Measurements from ENCODE around the gene KLF16. TPM values are rescaled to one million over a fixed set of nuclear protein-coding genes. Genes with fewer than 3 reads are reported as not detected.

The KLF16 gene
- 7.4 and 14.1 TPM in 2 replicates for total RNA-seq

DNA sequence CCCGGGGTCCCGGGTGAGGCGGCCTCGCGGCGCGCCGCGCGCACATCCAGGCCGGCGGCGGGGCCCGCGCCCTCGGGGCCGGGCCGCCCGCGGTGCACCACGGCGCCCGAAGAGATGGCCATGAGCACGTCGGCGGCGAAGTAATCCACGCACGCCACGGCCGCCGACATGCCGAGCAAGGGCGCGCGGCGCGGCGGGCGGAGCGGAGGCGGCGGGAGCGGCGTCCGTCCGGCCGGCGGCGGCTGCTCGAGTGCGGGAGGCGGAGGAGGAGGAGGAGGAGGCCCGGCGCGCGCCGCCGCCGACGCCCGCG is at the start of gene KLF16:
KLF16 (minus strand) TSS at position 252 of the 310 bp plus-strand sequence; CDS start at position 170, 82 bp downstream.

DNA sequence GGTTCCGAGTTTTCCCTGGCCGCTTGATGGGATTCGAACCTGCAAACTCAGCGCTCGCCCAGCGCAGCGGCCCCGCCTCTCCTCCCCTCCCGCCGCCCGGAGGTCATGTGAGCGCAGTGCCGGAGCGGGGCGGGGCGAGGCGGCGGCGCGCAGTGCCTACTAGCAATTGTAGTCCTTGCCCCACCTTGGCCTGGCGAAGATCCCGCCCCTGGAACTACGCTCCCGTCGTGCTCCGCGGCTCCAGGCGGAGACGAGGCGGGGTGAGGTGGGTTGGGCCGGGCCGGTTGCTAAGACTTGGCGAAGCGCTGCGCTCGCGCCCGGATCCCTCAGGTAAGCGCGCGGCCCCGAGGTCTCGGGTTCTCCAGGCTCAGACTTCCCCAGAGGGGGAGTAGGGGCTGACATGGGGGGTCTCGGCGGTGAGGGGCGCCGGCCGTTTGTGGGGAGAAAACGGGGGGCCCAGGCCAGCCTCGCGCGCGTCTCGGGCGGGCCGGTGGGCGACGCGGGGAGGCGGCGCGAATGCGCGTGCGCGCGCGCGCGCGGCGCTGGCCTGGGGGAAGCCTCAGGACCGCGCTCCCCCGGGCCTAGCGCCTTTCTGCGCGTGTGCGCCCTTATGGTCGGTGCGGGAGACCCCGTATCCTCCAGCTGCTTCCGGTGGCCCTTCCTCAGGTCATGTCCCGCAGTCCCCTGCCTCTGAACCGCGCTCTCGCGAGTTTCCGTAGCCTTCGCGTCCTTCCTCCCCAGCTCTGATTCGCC is 41.9 kb upstream of the KLF16 start, which contains the start of the genes ADAT3 and SCAMP4:
ADAT3 (plus strand) TSS at position 290 of the 753 bp plus-strand sequence. CDS start 6,649 bp downstream, outside the sequence.
SCAMP4 (plus strand) TSS at position 290 of the 753 bp plus-strand sequence. CDS start 9,621 bp downstream, outside the sequence.

DNA sequence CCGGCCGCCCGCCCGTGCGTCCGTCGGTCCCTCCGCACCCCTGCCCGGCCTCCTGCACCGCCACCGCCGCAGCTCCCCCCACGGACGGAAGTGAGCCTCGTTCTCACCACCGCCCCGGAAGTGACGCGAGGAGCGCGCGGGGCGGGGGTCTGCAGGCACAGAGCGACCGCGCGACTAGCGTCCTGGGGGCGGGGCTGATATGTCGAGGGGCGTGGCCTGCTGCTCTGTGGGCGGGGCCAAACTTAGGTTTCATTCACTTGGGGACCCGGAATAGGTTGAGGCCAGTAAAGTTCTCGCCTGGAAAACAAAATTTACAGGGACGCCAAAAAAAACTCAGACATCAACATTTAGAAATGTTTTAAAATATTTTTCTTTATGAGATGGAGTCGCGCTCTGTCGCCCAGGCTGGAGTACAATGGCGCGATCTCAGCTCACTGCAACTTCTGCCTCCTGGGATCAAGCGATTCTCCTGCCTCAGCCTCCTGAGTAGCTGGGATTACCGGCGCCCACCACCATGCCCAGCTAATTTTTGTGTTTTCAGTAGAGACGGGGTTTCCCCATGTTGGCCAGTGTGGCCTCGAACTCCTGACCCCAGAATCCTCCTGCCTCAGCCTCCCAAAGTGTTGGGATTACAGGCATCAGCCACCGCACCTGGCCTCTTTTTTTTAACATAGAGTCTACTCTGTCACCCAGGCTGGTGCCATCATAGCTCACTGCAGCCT is 22.2 kb upstream of the KLF16 start, which contains the start of gene ABHD17A:
ABHD17A (minus strand) TSS at position 99 of the 722 bp plus-strand sequence. CDS start 3,930 bp downstream, outside the sequence.

GRCh38 chr19:1848399-1849131 is 14.8 kb downstream of the KLF16 start, which contains the start of gene REXO1:
TSS of gene REXO1 (minus strand) at chr19:1848483. CDS start at chr19:1848358, 125 bp downstream.

DNA sequence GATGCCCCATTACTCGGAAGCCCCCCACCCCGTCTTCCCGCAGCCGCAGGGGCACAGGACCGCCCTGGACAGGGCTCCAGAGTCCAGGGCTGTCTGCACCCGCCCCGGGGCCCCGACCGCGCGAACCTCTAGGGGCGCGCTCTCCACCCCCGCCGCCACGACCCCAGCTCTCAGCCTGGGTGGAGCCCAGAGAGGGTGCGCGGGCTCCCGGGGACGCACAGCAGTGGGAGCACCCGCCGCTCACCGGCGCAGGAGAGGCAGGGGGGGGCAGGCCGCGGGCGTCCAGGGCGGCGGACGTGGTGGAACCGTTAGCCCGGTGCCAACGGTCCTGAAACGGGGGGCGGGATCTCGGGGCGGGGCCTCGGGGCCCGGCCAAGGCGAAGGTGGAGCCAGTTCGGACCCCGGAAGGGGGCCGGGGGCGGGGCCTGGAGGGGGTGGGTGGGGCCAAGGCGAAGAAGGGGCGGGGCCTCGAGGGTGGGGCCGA is 51.4 kb downstream of the KLF16 start, which contains the start of gene ATP8B3:
ATP8B3 (minus strand) TSS at position 335 of the 484 bp plus-strand sequence. CDS start 540 bp downstream, outside the sequence.

Other genes starting within 250 kb of the KLF16 start
- 62.4 and 117 TPM in 2 replicates for gene TCF3, start 211.0 kb downstream of the KLF16 start, total RNA-seq
- gene ONECUT3, start 110.1 kb downstream of the KLF16 start, total RNA-seq = not detected in 2 replicates
- 1.8 TPM in 2 replicates for gene ATP8B3, start 51.3 kb downstream of the KLF16 start, total RNA-seq
- 7.6 and 14.9 TPM in 2 replicates for gene REXO1, start 15.1 kb downstream of the KLF16 start, total RNA-seq
- 68.5 and 69.1 TPM in 2 replicates for gene ABHD17A, start 21.9 kb upstream of the KLF16 start, total RNA-seq
- 2.5 and 4.1 TPM in 2 replicates for gene ADAT3, start 41.8 kb upstream of the KLF16 start, total RNA-seq
- gene SCAMP4, start 41.8 kb upstream of the KLF16 start, total RNA-seq = 64.1 and 66.8 TPM in 2 replicates
- gene CSNK1G2, start 77.6 kb upstream of the KLF16 start, total RNA-seq = 78.5 and 103 TPM in 2 replicates
- 116 and 142 TPM in 2 replicates for gene BTBD2, start 152.1 kb upstream of the KLF16 start, total RNA-seq
- gene MKNK2, start 187.7 kb upstream of the KLF16 start, total RNA-seq = 136 and 225 TPM in 2 replicates
- 32.0 and 42.9 TPM in 2 replicates for gene MOB3A, start 232.7 kb upstream of the KLF16 start, total RNA-seq
- gene IZUMO4, start 233.3 kb upstream of the KLF16 start, total RNA-seq = 0.72 and 1.1 TPM in 2 replicates